GM21360 (cell line): ENCODE results near the gene CSRNP3.
"Not testable (repeated sequence)": the region's sequence is repeated elsewhere in the genome, so short reads cannot be mapped to it uniquely, and the experiment has no call there.

Experiments used
- ATAC-seq: cut with Tn5 transposase; IDR thresholded peaks from one replicate; pipeline ENCODE4 v1.9.1; 2021; ENCODE audit warnings: mild to moderate bottlenecking, moderate library complexity; ENCODE audit not compliant: unreplicated experiment

The CSRNP3 gene

GRCh38 chr2:165584126-165584654, 114.7 kb downstream of the CSRNP3 start:
- no peak for ATAC-seq

- no peak for ATAC-seq
Measured at GRCh38 chr2:165586019-165586418, 116.5 kb downstream of the CSRNP3 start.

GRCh38 chr2:165587335-165587938, 117.9 kb downstream of the CSRNP3 start:
- peak; percentile 93 for ATAC-seq

GRCh38 chr2:165590999-165591398, 121.5 kb downstream of the CSRNP3 start:
- ATAC-seq, result not testable (repeated sequence)

GRCh38 chr2:165593081-165593480, 123.6 kb downstream of the CSRNP3 start:
- ATAC-seq, result no peak

- ATAC-seq, result peak; percentile 37
Measured at GRCh38 chr2:165594231-165594934, 124.9 kb downstream of the CSRNP3 start.

DNA sequence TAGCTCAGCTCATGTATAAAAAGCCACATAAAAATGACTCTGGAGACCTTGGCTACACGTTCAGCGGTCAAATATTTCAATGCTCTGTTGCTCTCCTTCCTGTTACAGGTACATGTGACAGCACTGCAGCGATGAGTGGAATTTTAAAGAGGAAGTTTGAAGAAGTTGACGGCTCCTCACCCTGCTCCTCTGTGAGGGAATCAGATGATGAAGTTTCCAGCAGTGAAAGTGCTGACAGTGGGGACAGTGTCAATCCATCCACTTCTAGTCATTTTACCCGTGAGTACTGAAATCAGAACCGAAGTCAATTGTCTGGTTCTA, 125.4 kb downstream of the CSRNP3 start:
- peak; percentile 96 for ATAC-seq

- ATAC-seq, result no peak
Measured at GRCh38 chr2:165596788-165597187, 127.3 kb downstream of the CSRNP3 start.

DNA sequence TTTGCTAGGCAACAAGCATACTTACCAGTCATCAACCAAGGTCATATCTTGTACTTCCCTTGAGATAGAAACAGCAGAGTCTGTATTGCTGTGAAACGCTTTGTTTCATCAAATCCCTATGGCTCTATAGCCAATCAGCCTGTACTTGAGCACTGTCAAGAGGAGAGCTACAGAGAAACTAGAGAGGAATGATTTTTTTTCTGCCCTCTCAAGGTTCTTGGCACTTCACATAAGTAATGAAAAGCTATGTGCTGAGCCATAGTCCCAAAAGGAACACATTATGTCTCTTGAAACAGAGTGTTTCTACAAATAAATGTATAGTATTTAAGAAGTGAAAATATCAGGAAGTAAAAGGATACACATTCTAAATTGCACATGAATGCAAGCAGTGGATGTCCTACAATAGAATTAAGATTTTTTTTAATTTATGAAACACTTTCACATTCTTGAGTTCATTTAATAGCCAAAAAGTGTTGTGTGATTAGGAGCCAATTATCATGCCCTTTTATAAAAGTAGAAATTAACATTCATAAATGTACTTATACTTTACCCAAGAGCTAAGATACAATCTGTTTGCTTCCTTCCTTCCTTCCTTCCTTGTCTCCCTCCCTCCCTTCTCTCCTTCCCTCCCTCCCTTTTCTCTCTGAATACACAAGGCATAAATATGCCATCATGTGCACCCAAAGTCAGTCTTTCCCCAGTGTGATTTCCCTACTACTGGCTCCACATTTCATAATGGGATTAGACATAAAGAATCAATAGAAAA, 131.8 kb downstream of the CSRNP3 start:
- no peak for ATAC-seq

DNA sequence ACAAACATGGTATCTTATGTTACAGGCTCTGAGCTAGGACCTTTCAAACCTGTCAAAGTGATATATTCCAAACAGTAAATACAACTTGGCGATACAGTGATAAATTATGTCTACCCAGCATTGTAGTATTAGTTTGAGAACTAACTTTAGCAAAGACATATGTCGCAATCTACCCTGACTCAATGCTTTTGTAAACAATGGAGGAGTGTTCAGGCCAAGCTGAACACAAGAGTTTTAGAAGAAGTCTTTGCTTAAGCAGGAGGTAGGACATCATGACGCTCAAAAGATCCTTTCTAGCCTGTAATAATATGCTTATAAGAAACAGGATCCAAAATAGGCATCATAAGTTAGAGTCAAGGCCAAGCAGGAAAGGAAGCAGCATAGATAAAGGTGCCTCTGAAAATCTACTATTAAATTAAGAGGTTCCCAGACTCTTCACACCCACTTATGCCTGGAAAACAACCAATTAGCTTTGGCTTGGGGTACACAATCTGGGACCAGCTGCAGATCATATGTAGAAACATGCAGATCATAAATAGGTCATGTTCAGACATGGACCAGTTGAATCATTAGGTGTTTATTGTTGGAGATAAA, 132.5 kb downstream of the CSRNP3 start:
- ATAC-seq, result no peak

DNA sequence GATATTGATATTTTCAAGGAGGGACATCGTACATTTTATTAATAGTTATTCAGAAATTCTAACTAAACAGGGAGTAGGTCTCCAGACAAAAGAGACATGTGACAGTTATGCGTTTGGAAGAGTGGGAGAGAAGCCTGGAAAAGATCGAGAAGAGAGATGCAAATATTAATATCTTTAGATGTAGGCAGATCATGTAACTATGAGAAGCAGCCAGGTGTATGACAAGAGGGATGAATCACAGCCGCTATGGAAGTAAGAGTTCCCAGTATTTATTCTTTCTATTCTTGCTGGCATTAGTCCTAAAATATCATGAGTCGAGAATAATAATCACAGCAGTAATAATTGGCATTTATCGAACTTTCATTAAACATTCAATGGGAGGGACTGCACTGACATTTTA, 140.2 kb downstream of the CSRNP3 start:
- no peak for ATAC-seq

GRCh38 chr2:165610591-165611029, 141.1 kb downstream of the CSRNP3 start:
- ATAC-seq, result no peak

GRCh38 chr2:165617741-165618481, 148.4 kb downstream of the CSRNP3 start:
- no peak for ATAC-seq

- no peak for ATAC-seq
Measured at GRCh38 chr2:165618806-165619205, 149.3 kb downstream of the CSRNP3 start.

GRCh38 chr2:165621086-165621560, 151.6 kb downstream of the CSRNP3 start:
- no peak for ATAC-seq

GRCh38 chr2:165623161-165623560, 153.7 kb downstream of the CSRNP3 start:
- no peak for ATAC-seq

DNA sequence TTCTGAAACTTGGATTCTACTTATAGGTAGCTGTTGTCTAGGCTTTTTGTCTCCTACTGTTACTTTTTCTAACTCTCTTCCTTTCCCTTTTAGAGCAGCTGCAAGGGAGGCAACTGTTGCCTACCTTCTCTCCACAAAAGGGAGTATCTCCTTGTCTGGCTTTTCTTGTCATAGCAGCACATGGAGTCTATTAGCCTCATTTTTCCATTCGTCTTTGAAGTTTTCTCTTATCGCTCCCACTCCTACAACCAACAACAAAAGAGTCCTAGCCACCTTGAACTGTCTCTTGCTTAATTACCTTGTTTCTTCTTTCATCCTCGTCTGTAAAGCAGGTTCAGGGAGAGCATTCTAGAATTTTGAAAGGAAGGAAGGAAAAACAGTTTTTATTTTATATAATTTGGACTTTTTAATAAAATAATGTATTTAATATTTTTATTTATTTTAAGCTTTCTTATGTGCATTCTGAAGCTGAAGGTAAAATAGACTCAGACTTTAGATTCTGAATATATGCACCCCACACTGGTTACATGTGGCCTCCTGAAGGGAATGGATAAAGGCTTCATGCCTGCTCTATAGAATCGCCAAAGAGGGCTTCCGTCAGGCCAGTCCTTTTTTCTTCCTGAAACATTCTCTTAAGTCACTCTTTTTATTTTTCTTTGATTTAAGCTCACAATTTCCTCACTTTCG, 154.4 kb downstream of the CSRNP3 start:
- no peak for ATAC-seq

- ATAC-seq, result no peak
Measured at GRCh38 chr2:165624470-165624800, 154.9 kb downstream of the CSRNP3 start.

DNA sequence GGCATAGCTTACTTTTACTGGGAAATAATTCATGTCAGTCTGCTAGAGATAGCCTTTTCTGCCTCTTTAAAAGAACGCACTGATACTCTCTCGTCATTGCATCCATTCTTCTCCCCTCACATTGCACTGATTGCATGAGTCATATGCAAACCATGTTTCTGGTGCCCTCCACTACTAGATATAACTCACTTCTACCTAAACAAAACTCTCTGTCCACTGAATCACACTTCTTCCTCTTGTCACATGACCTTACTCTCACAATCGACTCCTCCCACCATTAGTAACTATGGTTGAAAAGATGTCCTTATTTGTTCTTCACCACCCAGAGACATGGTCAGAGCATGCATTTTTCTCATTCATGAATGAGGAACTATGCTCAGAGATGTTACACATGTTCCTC, 158.0 kb downstream of the CSRNP3 start:
- peak; percentile 58 for ATAC-seq

DNA sequence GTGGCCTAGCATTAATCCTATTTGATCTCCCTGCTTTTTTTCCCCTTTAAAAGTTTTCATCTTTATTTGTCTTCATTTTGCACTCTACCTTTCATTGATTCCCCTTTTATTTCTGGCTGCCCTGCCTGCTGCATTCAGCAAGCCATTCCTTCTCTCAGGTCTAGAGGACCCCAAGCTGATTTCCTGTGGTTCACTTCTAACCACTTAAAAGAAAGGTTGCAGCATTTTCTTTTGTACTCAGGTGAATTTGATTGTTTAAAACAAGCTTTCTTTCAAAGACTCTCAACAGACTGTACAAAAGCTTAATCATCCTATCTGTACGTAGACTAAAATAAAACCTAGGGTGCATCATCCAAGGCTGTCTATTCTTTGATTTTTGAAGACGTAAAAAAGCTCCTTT, 160.3 kb downstream of the CSRNP3 start:
- no peak for ATAC-seq
